K562 (cell line): ENCODE data around the gene TP73. TPM values are rescaled to one million over a fixed set of nuclear protein-coding genes. Genes with fewer than 3 reads are reported as not detected.
A peak's percentile ranks its signal among the peaks of the same experiment; 100 is the strongest.

ENCODE experiments used
- L3MBTL2 ChIP-seq: fragments of 450-650 bp; IDR thresholded peaks from 2 replicates; pipeline ENCODE4 v1.6.1; 2016; ENCODE audit warnings: mild to moderate bottlenecking, moderate library complexity
- MIER1 ChIP-seq: fragments of 450-650 bp; IDR thresholded peaks from 2 replicates; pipeline ENCODE4 v1.6.1; 2016; ENCODE audit warnings: antibody characterized with exemption, mild to moderate bottlenecking, low read depth
- PRMT5 ChIP-seq: sonication (generic); formaldehyde crosslinking; IDR thresholded peaks from 2 replicates; pipeline ENCODE4 v1.5.0; 2020; ENCODE audit warnings: missing genetic modification reagents
- SIN3A ChIP-seq, 2 experiments: fragments of 150-350 bp in 1 of 2; IDR thresholded peaks; 2 replicates each; pipeline ENCODE4 v1.6.1; 2011 to 2016; ENCODE audit warnings: borderline replicate concordance in 2 of 2, low read depth in 2 of 2, low read length in 2 of 2, mild to moderate bottlenecking in 2 of 2, moderate library complexity in 2 of 2; ENCODE audit not compliant: control insufficient read depth in 1 of 2
- ZKSCAN1 ChIP-seq: fragments of 150-350 bp; IDR thresholded peaks from 2 replicates; pipeline ENCODE4 v1.6.1; 2016; ENCODE audit warnings: low read depth, low read length
- polyA plus RNA-seq, 8 experiments: library from polyadenylated mRNA; depleted of rRNA in 4 of 8; stranded (reverse) in 5 of 8; unstranded in 3 of 8; fragments of >200 nt; fragmentation: Nextera tagmentation in 2 of 8; fragmentation: Illumina TruSeq in 1 of 8; extraction: Ambion mirVana in 2 of 8; extraction: Trizol in 1 of 8; gene quantifications; 2 replicates each; pipeline versions ENCODE4 v1.2.1 to v1.2.3, GENCODE V29; 2011 to 2014; ENCODE audit warnings: inconsistent platforms in 1 of 8, missing spikeins in 1 of 8
- total RNA-seq, 7 experiments: library from RNA; depleted of rRNA in 6 of 7; stranded (reverse); fragments of >200 nt in 6 of 7; fragmentation: Illumina TruSeq in 2 of 7; extraction: Trizol in 2 of 7; gene quantifications; 2 replicates each; pipeline versions ENCODE4 v1.2.1 to v1.2.3, GENCODE V29; 2011 to 2021; ENCODE audit warnings: low replicate concordance in 1 of 7
- TF ChIP-seq, protein P1 (sequence below), 2 experiments: fragments of 450-650 bp; formaldehyde crosslinking in 1 of 2; IDR thresholded peaks; 2 replicates each; pipeline versions ENCODE4 v1.4.0 to v1.6.1; 2014 to 2020; ENCODE audit warnings: mild to moderate bottlenecking in 2 of 2, borderline replicate concordance in 1 of 2, low read depth in 1 of 2
- TF ChIP-seq, protein P2 (sequence below): fragments of 250-450 bp; sonication (Bioruptor Pico); IDR thresholded peaks from 2 replicates; pipeline ENCODE4 v1.9.0; 2021; ENCODE audit warnings: mild to moderate bottlenecking, inconsistent platforms

The TP73 gene
- total and polyA plus RNA-seq, 9 of the 15 experiments (the other 6 are each of a cell fraction or from before 2014, with no cell fraction given), result 0.07 to 1.6 (median 0.40) TPM; not detected in 2

DNA sequence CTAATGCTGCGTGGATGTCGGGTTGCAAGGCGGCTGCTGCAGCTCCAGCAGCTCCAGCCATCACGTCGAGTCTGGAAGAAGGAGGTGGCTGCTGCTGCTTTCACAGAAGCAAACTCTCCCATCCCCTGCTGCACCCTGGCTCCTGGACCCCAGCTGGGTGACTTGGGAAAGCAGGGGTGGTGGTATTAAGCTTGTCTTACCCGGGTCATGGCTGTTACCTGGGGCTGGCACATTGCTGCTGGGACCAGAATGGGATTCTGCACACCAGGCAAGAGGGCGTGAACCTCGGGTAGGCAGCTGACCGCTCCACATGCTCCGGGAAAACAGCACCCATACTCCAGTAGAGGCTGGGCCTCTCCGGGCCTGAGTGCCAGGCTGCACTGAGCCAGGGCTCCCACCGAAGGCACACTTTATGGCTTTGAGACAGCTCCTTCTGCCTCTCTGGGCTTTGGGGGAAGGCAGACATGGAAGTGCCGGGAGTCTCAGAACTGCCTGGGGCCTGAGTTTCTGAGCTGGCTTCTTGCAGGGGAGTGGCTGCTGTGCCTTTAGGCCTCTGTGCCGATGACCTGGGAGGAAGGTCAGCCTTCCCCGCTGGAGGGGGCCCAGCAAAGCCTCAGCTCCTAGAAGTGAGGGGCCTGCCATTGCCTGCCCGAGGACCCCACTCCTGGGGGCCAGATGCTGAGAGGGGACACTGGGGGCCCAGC is 121.4 kb downstream of the TP73 start (continued):
- TF ChIP-seq, protein P1, sequence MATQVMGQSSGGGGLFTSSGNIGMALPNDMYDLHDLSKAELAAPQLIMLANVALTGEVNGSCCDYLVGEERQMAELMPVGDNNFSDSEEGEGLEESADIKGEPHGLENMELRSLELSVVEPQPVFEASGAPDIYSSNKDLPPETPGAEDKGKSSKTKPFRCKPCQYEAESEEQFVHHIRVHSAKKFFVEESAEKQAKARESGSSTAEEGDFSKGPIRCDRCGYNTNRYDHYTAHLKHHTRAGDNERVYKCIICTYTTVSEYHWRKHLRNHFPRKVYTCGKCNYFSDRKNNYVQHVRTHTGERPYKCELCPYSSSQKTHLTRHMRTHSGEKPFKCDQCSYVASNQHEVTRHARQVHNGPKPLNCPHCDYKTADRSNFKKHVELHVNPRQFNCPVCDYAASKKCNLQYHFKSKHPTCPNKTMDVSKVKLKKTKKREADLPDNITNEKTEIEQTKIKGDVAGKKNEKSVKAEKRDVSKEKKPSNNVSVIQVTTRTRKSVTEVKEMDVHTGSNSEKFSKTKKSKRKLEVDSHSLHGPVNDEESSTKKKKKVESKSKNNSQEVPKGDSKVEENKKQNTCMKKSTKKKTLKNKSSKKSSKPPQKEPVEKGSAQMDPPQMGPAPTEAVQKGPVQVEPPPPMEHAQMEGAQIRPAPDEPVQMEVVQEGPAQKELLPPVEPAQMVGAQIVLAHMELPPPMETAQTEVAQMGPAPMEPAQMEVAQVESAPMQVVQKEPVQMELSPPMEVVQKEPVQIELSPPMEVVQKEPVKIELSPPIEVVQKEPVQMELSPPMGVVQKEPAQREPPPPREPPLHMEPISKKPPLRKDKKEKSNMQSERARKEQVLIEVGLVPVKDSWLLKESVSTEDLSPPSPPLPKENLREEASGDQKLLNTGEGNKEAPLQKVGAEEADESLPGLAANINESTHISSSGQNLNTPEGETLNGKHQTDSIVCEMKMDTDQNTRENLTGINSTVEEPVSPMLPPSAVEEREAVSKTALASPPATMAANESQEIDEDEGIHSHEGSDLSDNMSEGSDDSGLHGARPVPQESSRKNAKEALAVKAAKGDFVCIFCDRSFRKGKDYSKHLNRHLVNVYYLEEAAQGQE (IDR thresholded peaks at IDR 0.05; ENCODE audit: borderline replicate concordance), result no peak
- TF ChIP-seq, protein P1 (CRISPR knock-in tag; IDR thresholded peaks at IDR 0.05; ENCODE audit: low read depth), result no peak
- TF ChIP-seq PRMT5 (no peak), SIN3A (IDR thresholded peaks at IDR 0.05; ENCODE audit: borderline replicate concordance in 2 of 2, control insufficient read depth in 1 of 2, low read depth in 2 of 2, low read length in 2 of 2) (peak; percentile 61 to 70; a peak in 2 of 4 replicates), ZKSCAN1 (no peak), L3MBTL2 (peak; percentile 50), MIER1 (peak; percentile 23; the same call in 1 of the 2 replicates)
- TF ChIP-seq, protein P2, sequence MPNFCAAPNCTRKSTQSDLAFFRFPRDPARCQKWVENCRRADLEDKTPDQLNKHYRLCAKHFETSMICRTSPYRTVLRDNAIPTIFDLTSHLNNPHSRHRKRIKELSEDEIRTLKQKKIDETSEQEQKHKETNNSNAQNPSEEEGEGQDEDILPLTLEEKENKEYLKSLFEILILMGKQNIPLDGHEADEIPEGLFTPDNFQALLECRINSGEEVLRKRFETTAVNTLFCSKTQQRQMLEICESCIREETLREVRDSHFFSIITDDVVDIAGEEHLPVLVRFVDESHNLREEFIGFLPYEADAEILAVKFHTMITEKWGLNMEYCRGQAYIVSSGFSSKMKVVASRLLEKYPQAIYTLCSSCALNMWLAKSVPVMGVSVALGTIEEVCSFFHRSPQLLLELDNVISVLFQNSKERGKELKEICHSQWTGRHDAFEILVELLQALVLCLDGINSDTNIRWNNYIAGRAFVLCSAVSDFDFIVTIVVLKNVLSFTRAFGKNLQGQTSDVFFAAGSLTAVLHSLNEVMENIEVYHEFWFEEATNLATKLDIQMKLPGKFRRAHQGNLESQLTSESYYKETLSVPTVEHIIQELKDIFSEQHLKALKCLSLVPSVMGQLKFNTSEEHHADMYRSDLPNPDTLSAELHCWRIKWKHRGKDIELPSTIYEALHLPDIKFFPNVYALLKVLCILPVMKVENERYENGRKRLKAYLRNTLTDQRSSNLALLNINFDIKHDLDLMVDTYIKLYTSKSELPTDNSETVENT, result peak; percentile 53; the same call in 1 of the 2 replicates
